NCI-H2107 treated with DMSO at 0.1 percent for 48 hours (cell line): ENCODE measurements around the gene ARHGAP33.
"Not testable (repeated sequence)": the region's sequence is repeated elsewhere in the genome, so short reads cannot be mapped to it uniquely, and the experiment has no call there.

Source experiments
- DNase-seq: peaks from one replicate; lab custom pipeline; 2025; ENCODE audit not compliant: unreplicated experiment; lab: John Stamatoyannopoulos, UW

ARHGAP33 gene

DNA sequence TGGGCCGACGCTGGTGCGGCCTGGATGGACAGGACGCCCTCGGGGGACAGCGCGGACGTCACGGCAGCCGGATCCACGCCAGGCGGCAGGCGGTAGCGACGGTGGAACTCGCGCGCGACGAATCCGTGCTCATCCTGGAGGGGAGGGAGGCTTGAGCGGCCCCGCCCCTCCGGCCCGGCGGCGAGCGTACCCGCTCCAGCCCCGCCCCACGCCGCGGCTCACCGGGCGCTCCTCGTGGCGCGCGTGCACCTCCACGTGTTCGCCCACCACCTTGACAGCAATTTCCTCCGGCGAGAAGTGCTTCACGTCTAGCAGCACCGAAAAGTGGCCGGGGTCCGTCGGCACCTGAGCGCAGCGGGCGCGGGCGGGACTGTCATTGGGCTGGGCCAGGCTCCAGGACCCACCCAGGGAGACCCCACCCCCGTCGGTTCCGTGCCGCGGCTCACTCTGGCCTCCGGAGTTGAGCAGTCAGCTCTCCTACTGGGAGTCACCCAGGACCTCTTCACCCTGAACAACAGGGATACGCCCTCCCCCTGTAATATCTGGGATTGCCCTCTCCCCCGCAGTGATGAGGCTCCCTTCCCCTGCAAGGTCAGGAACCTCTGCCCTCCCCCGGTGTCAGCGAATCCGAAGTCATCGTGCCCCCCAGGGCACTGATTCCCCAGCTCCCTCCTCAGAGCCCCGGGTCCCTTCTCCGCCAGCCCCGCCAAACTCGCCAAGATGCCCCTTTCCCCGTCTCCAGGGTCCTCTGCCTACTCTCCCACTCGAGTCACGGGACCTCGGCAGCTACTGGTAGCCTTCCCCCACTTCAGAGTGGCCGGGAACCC is 19.6 kb upstream of the ARHGAP33 start:
- no peak for DNase-seq

DNA sequence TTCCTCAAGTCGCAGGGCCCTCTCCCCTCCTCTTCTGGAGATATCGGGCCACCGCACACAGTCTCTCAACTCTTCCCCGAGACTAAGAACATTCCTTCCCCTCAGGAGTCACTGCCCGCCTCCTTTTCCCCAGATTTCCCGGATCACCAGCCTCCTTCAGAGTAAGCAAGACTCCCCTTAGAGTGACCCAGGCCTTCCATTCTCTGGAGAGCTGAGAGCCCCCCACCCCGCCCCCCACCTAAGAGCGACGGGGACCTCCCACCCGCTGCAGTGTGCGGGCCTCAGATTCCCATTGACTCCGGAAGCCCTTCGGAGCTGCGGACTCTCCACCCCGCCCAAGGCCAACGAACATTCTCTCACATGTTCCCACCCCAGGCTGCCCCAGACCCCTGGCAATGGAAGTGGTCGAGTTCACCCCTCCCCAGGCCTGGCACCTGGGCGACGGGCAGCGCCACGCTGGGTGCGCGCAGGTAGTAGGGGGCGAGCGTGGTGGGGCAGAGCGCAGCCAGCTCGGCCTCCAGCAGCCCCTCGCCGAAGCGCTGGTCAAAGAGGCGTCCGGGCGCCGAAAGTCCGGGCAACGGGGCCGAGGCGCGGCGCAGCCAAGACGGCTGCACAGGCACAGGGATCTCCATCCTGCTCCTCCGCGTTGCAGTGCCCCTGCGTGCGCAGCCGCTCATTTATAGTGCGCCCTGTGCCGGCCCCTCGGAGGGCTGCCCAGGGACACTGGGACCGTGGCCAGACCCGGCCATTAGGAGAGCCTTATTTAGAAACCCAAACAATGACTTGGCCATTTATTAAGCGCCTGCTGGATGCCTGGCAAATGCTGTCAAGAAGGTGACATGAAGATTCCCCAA is 18.8 kb upstream of the ARHGAP33 start, which contains the start of gene HSPB6:
Gene HSPB6, minus strand, starts transcription at position 653 of the 854 bp plus-strand sequence. Its CDS starts 21 bp downstream, at position 632.
- DNase-seq: no peak

DNA sequence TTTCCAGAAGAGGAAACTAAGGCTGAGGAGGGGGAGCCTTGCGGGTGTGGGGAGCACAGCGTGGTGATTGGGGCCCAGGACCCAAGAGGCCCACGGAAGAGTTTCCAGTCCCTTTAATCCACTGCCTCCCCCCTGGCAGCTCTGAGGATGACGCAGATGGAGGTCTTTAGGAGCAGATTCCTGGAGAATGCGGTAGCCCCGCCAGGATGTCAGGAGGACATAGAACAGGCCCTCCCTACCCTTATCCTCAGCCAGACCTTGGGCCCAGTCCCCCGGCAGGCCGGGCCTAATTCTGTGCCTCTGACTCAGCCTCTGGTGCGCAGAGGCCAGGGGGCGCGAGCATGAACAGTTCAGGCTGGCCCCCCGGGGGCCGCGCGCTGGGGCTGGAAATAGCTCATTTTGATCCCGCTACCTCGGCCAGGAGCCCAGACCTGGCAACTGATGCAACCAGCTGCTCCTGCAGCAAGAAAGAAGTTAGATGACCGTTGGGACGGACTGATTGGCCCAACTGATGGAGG is 18.1 kb upstream of the ARHGAP33 start:
- DNase-seq: no peak

GRCh38 chr19:35757749-35758608 is 17.4 kb upstream of the ARHGAP33 start, which contains the start of gene PROSER3:
Gene PROSER3 (plus strand): TSS chr19:35758176. CDS start chr19:35758216, 40 bp downstream.
- peak; percentile 98 for DNase-seq

DNA sequence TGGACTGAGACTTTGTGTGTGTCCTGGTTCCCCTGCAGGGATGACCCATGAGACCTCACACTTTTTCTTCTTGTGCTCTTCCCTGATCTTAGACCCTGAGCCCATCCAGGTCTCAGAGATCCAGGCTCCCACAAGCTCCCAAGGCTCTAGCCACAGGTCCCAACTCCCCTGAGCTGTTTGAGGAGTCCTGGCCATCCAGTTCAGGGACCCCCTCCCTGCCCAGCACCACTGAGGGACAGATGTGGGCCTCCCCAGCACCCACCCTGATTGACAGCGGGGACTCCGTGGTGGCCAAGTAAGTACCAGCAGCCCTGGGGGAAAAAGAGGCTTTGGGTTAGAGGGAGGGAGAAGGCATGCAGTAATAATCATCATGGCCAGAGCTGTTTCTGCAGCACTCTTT is 15.7 kb upstream of the ARHGAP33 start:
- DNase-seq: no peak

- no peak for DNase-seq
Measured at GRCh38 chr19:35760711-35761349, 14.5 kb upstream of the ARHGAP33 start.

DNA sequence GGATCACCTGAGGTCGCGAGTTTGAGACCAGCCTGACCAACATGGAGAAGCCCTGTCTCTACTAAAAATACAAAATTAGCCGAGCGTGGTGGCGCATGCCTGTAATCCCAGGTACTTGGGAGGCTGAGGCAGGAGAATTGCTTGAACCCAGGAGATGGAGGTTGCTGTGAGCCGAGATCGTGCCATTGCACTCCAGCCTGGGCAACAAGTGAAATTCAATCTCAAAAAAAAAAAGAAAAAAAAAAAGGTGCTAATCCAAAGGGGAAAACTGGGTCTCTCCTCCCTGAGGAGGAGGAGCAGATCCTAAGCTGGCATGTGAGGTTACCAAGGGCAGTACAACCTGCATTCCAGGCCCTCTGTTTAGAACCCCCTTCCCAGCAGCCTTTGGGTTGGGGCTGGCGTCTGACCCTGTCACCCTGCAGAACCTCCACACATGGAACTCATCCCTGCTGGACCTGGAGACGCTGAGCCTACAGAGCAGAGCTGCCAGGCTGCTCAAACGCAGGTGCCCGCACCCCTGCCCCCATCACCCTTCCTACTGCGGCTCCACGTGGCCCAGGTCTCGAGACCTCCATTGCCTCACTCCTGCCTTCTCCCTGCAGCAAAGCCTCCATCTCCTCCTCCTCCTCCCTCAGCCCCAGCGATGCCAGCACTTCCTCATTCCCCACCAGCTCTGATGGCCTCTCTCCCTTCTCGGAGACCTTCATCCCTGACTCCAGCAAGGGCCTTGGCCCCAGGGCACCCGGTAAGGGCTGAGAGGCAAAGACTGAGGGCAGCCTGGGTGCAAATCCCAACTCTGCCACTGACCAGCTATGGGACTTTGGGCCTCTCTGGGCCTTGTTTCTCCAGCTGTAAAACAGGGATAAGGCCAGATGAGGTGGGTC is 10.7 kb upstream of the ARHGAP33 start:
- DNase-seq: no peak

DNA sequence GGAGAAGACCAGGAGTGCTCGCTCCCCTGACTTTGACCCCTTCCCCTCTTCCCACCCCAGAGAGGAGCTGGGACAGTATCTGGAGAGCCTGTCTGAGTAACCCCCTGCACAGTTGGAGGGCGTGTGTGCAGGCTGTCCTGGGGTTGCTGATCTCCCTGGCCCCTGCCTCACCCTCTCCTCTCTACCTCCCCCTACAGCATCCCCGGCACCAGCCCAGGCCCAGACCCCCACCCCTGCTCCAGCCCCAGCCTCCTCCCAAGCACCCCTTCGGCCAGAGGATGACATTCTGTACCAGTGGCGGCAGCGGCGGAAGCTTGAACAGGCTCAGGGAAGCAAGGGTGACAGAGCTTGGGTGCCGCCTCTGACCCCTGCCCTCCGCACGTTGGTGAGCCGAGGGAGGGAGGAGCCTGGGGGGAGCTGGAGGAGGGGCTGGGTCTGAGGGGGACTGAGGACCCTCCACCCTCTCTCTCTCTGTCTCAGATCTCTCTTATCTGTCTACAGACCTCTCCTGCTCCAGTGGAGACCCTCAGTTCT is 8.7 kb upstream of the ARHGAP33 start:
- no peak for DNase-seq

GRCh38 chr19:35767288-35768081 is 7.9 kb upstream of the ARHGAP33 start:
- no peak for DNase-seq

DNA sequence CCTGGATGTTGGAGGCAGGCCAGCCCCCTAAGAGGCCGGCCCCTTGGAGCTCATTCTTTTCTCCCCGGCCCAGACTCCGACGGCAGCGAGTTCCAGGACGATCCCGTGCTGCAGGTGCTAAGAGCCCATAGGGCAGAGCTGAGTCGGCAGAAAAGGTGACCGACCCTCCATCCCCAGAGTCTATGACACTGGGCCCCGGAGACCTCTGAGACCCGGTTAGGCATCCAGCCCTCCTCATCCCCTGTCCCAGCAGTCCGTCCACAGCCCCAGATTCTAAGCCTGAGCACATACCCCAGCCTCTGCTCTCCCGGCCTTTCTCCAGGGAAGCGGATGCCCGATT is 7.3 kb upstream of the ARHGAP33 start:
- DNase-seq: no peak

DNA sequence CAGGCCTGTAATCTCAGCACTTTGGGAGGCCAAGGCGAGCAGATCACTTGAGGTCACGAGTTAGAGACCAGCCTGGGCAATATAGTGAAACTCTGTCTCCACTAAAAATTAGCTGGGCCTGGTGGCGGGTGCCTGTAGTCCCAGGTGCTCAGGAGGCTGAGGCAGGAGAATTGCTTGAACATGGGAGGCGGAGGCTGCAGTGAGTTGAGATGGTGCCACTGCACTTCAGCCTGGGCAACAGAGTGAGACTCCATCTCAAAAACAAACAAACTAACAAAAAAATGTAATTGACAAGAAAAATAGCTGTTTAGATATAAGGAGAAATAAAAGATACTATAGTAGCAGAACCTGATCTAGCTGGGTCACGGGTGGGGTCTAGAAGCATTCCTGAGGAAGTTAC is 3.0 kb upstream of the ARHGAP33 start:
- not testable (repeated sequence) for DNase-seq

DNA sequence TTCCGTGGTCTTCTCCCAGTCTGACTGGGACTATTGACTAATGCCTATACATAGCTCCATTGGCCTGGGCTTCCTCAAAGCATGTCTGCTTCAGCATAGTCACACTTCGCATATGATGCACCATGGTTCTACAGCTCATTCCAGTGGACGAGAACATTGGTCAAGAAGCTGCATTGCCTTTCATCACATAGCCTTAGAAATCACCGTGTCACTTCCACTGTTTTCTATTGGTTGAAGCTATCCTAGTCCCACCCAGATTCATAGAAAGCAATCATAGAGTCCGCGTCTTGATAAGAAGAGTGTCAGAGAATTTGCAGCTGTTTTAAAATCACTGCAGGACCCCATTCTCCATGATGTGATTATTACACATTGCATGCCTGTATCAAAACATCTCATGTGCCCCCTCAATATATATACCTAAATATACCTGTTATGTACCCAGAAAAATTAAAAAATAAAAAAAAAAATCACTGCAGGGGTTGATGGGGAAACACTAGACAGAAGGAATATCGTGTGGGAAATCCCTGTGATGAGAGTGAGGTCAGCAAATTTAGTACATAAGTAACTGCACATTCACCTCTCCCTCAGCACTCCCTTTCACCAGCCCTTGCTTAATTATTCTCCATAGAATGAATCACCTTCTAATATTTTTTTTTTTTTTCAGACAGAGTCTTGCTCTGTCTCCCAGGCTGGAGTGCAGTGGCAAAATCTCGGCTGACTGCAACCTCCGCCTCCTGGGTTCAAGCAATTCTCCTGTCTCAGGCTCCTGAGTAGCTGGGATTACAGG is 2.2 kb upstream of the ARHGAP33 start:
- DNase-seq: no peak

- no peak for DNase-seq
Measured at GRCh38 chr19:35774274-35775045, 904 bp upstream of the ARHGAP33 start.

DNA sequence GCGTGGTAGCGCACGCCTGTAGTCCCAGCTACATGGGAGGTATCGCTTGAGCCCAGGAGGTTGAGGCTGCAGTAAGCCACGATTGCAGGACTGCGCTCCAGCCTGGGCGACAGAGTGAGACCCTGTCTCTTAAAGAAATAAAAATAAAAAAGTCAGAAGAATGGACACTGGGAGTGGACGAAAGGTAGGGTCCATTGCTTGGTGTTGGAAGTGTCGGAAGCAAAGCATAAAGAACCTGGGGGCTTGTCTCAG is 392 bp upstream of the ARHGAP33 start:
- no peak for DNase-seq

DNA sequence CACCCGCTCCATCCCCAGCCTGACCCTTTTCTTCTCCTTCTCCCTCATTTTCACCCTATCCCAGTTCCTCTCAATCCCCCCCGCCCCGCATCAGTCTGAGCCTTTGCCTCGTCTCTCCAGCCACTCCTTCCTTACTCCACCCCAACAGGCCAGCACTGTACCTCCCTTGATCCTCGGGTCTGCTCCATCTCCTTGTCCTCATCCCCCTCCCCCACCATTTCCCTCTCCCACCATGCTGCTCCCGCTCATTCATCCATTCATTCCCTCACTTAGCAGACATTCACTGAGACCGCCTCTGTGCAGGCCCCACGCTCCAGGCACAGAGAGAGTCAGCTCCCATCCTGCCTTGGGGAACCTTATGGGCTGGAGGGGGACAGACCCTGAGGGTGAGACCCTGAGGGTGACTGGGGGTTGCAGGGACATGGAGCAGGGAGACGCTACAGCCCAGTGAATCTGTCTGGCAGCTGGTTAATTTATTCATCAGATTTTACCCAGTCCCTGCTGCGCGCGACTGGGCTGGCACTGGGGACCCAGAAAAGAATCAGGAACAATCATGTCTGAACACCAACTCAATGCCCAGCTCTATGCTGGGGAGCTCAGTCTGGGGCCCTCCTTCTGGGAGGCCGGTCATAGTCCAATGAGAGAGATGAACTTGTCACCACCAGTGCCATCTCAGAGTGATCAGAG is 881 bp downstream of the ARHGAP33 start:
- no peak for DNase-seq

DNA sequence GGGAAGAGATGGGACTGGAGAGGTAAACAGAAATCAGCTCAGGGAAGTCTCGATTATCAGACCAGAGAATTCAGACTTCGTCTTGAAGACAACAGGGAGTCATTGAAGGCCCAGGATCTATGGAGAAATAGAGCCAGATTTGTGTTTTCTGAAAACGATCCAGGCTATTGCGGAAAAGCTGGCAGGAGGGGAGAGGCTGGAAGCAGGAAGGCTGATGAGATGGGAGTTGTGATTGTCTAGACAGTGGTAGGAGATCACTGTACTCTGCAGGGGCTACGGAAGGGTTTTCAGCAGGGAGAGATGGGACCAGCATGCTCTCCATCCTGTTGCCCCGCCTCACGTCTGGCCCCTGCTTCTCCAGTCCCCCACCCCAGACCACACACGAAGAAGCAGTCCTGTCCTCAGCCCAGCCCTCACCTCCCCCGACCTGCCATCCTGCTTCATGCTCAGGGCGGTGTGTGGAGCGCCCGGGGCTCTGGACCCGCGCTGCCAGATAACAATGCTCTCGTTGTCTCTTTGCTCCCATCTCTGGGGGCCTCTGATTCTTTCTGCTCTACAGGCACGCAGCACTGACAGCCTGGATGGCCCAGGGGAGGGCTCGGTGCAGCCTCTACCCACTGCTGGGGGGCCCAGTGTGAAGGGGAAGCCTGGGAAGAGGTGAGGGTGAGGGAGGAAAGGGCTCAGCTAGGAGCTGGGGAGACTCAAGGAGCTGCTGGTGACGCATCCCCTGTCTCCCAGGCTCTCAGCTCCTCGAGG is 1.9 kb downstream of the ARHGAP33 start:
- DNase-seq: no peak
